A549 (cell line): ENCODE results near the gene CLEC2B. TPM values are rescaled to one million over a fixed set of nuclear protein-coding genes. Genes with fewer than 3 reads are reported as not detected.

ENCODE experiments used
- ATAC-seq, 2 experiments: fragments of 200-7000 bp in 1 of 2; fragments of >200 bp in 1 of 2; cut with Nextera tagmentation in 1 of 2; cut with Tn5 transposase in 1 of 2; 3 replicates each; pipeline versions ENCODE4 v1.8.0 to v1.9.1; 2018 to 2020; ENCODE audit warnings: mild to moderate bottlenecking in 1 of 2, moderate library complexity in 1 of 2
- CTCF ChIA-PET: fragments of 300-600 bp; sonication (Branson Sonifier 250); formaldehyde crosslinking; extraction: SDS; loops from one replicate; lab custom pipeline; 2021; ENCODE audit warnings: antibody characterized with exemption, inconsistent platforms; lab: Yijun Ruan, JAX
- POLR2A ChIA-PET: fragments of 350-600 bp; formaldehyde crosslinking; extraction: SDS; loops from one replicate; lab custom pipeline; 2021; ENCODE audit warnings: antibody characterized with exemption, inconsistent platforms; lab: Yijun Ruan, JAX
- DNase-seq, 2 experiments: peaks; one replicate each; pipeline versions ENCODE4 v3.0.0 to v3.0.0-alpha.2; 2011 to 2016; ENCODE audit warnings: low read depth in 1 of 2, low spot score in 1 of 2
- FAIRE-seq: peaks from 2 replicates; lab custom pipeline; 2011; peaks lifted over from hg19 to GRCh38; lab: Jason Lieb, UNC
- H3K27ac ChIP-seq, 2 experiments: fragments of >200 bp; sonication (Bioruptor Twin); formaldehyde crosslinking; 3 replicates each; pipeline ENCODE4 v1.5.1; 2016 to 2017
- H3K4me1 ChIP-seq: fragments of >200 bp; sonication (Bioruptor Twin); formaldehyde crosslinking; 3 replicates; pipeline ENCODE4 v1.6.1; 2016
- H3K4me2 ChIP-seq: fragments of >200 bp; sonication (Bioruptor Twin); formaldehyde crosslinking; 3 replicates; pipeline ENCODE4 v1.6.1; 2016
- H3K4me3 ChIP-seq: fragments of >200 bp; sonication (Bioruptor Twin); formaldehyde crosslinking; 3 replicates; pipeline ENCODE4 v1.5.1; 2016
- H3K9me3 ChIP-seq: fragments of >200 bp; sonication (Bioruptor Twin); formaldehyde crosslinking; 3 replicates; pipeline ENCODE4 v1.6.1; 2016
- BCL3 ChIP-seq: fragments of >200 bp; sonication (Bioruptor Twin); formaldehyde crosslinking; IDR thresholded peaks from 3 replicates; pipeline ENCODE4 v1.6.1; 2016
- CBX2 ChIP-seq: fragments of 200-600 bp; sonication (generic); IDR thresholded peaks from 2 replicates; pipeline ENCODE4 v1.6.1; 2016; ENCODE audit warnings: low read depth, mild to moderate bottlenecking, borderline replicate concordance
- CEBPB ChIP-seq, 2 experiments: fragments of >200 bp in 1 of 2; sonication (Bioruptor Twin) in 1 of 2; formaldehyde crosslinking in 1 of 2; IDR thresholded peaks; 2 replicates each; pipeline ENCODE4 v1.6.1; 2012 to 2016
- ELK1 ChIP-seq: fragments of 150-350 bp; IDR thresholded peaks from 2 replicates; pipeline ENCODE4 v1.6.1; 2014; ENCODE audit warnings: low read depth, mild to moderate bottlenecking, low read length
- FOSL2 ChIP-seq, 2 experiments: fragments of 450-650 bp in 1 of 2; fragments of >200 bp in 1 of 2; sonication (Bioruptor Twin) in 1 of 2; formaldehyde crosslinking; IDR thresholded peaks; 2 replicates each; pipeline versions ENCODE4 v1.5.0 to v1.6.1; 2016 to 2020; ENCODE audit warnings: mild to moderate bottlenecking in 1 of 2, moderate library complexity in 1 of 2
- HDAC2 ChIP-seq: fragments of 200-600 bp; sonication (generic); IDR thresholded peaks from 2 replicates; pipeline ENCODE4 v1.6.1; 2016
- HMGXB4 ChIP-seq: fragments of 250-450 bp; sonication (Bioruptor Pico); IDR thresholded peaks from 2 replicates; pipeline ENCODE4 v1.5.0; 2021; ENCODE audit warnings: mild to moderate bottlenecking, moderate library complexity, borderline replicate concordance
- HOXB13 ChIP-seq: fragments of 250-450 bp; sonication (Bioruptor Pico); IDR thresholded peaks from 2 replicates; pipeline ENCODE4 v1.5.0; 2020; ENCODE audit warnings: low read depth, mild to moderate bottlenecking, moderate library complexity
- KDM1A ChIP-seq: fragments of 200-600 bp; sonication (generic); IDR thresholded peaks from 2 replicates; pipeline ENCODE4 v1.6.1; 2016; ENCODE audit warnings: low read depth, mild to moderate bottlenecking
- MYC ChIP-seq: IDR thresholded peaks from 2 replicates; pipeline ENCODE4 v1.6.1; 2012; ENCODE audit warnings: mild to moderate bottlenecking, inconsistent platforms, low read length, improper control_type of control experiment, borderline replicate concordance
- RAD21 ChIP-seq, 2 experiments: fragments of >200 bp in 1 of 2; sonication (Bioruptor Twin) in 1 of 2; formaldehyde crosslinking in 1 of 2; IDR thresholded peaks in 1 of 2; conservative IDR thresholded peaks in 1 of 2; 2 replicates in 1 of 2; 3 replicates in 1 of 2; pipeline ENCODE4 v1.6.1; 2012 to 2018; ENCODE audit warnings: inconsistent platforms in 1 of 2
- RCOR1 ChIP-seq: fragments of 150-350 bp; IDR thresholded peaks from 2 replicates; pipeline ENCODE4 v1.6.1; 2014; ENCODE audit warnings: antibody characterized with exemption, low read length, low read depth
- RFX5 ChIP-seq: fragments of 450-650 bp; IDR thresholded peaks from 2 replicates; pipeline ENCODE4 v1.7.1; 2014; ENCODE audit warnings: antibody characterized with exemption, mild to moderate bottlenecking, moderate library complexity
- RNF2 ChIP-seq: fragments of 200-600 bp; sonication (generic); IDR thresholded peaks from 2 replicates; pipeline ENCODE4 v1.6.1; 2016; ENCODE audit warnings: low read depth, mild to moderate bottlenecking, antibody characterized with exemption, moderate library complexity, borderline replicate concordance
- ZC3H11A ChIP-seq: fragments of 450-650 bp; IDR thresholded peaks from 2 replicates; pipeline ENCODE4 v1.6.1; 2014; ENCODE audit warnings: antibody characterized with exemption, mild to moderate bottlenecking
- ZNF302 ChIP-seq: fragments of 250-450 bp; sonication (Bioruptor Pico); IDR thresholded peaks from 2 replicates; pipeline ENCODE4 v1.9.0; 2021; ENCODE audit warnings: inconsistent platforms, mild to moderate bottlenecking, moderate library complexity
- WGBS: methylation state at CpG from one replicate; pipeline ENCODE4 v1.1.6; 2017; ENCODE audit errors: missing lambda C conversion rate; 5-methylcytosine and 5-hydroxymethylcytosine counted together
- polyA plus RNA-seq, 4 experiments: library from polyadenylated mRNA; depleted of rRNA in 3 of 4; stranded (reverse); fragments of >200 nt; fragmentation: RNase III in 1 of 4; extraction: RNeasy Plus Mini Kit Qiagen cat#74134 plus additional on column Dnase treatment in 1 of 4; gene quantifications; 2 replicates in 3 of 4; 3 replicates in 1 of 4; pipeline ENCODE4 v1.2.3, GENCODE V29; 2011 to 2017
- TF ChIP-seq, protein P1 (sequence below): IDR thresholded peaks from 2 replicates; pipeline ENCODE4 v1.6.1; 2012
- TF ChIP-seq, protein P2 (sequence below): IDR thresholded peaks from 2 replicates; pipeline ENCODE4 v1.6.1; 2012; ENCODE audit warnings: low read depth, borderline replicate concordance

Gene CLEC2B
- polyA plus RNA-seq, 2 of the 4 experiments (the other 2 are of a cell fraction), result 0.30 to 2.1 TPM

DNA sequence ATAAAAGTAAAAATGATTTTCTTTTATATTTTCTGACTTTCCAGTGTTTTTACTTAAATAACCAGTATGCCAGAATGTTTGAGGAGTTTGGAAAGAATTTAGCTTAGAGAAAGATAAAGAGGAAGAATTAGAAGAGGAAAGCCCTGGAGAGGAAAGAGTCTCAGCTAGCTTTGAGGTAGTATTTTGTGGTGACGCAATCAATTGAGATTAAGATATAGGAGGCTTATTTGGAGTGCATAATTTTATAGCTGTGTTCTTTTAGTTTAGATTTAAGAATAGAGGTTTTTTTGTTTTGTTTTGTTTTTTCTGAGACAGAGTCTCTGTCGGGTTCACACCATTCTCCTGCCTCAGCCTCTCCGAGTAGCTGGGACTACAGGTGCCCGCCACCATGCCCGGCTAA is 18.1 kb downstream of the CLEC2B start:
- no peaks in the 10 kb centered on the region for H3K4me1 ChIP-seq
- TF ChIP-seq CEBPB (IDR thresholded peaks at IDR 0.05) (0 out of 4 replicates have a peak, but pooled peaks of 1 of the 2 experiments have one; percentile 11), MYC (no peak)
- no peaks in the 10 kb centered on the region for H3K9me3 ChIP-seq
- no peak for FAIRE-seq
- no peak overlapping the region for H3K27ac ChIP-seq
- H3K4me2 ChIP-seq, result no peak overlapping the region
- no peak for ATAC-seq
- CTCF ChIA-PET, result no interaction called here
- DNase-seq, result no peak
- 80% methylated on average over 5 of the region's 5 CpGs for WGBS
- POLR2A ChIA-PET, result no interaction called here
- H3K4me3 ChIP-seq, result no peak overlapping the region

DNA sequence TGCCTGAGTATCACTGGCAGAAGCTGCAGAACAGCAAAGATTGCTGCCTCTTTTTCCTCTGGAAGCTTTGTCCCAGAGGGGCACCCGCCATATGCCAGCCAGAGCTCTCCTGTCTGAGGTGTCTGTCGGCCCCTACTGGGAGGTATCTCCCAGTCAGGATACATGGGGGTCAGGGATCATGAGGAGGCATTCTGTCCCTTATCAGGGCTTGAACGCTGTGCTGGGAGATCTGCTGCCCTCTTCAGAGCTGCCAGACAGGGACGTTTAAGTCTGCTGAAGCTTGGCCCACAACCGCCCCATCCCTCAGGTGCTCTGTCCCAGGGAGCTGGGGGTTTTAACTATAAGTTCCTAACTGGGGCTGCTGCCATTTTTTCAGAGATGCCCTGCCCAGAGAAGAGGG is 20.3 kb downstream of the CLEC2B start:
- 38% methylated on average over 5 of the region's 5 CpGs for WGBS
- Histone ChIP-seq H3K9me3 (no peaks in the 10 kb centered on the region), H3K27ac (no peak overlapping the region), H3K4me2 (no peak overlapping the region), H3K4me1 (no peaks in the 10 kb centered on the region), H3K4me3 (no peak overlapping the region)
- no peak for FAIRE-seq
- TF ChIP-seq HOXB13 (CRISPR knock-in tag) (no peak), ZNF302 (CRISPR knock-in tag) (no peak), HDAC2 (no peak), KDM1A (no peak), RAD21 (conservative IDR thresholded peaks at IDR 0.05 in 1 of 2, IDR thresholded peaks at IDR 0.05 in 1 of 2) (no peak), CBX2 (no peak), HMGXB4 (CRISPR knock-in tag) (no peak), BCL3 (no peak), RNF2 (no peak), FOSL2 (IDR thresholded peaks at IDR 0.05) (no peak), FOSL2 (CRISPR knock-in tag; IDR thresholded peaks at IDR 0.05) (no peak), ZC3H11A (no peak), RFX5 (no peak), RCOR1 (no peak), ELK1 (no peak)
- TF ChIP-seq, protein P1, sequence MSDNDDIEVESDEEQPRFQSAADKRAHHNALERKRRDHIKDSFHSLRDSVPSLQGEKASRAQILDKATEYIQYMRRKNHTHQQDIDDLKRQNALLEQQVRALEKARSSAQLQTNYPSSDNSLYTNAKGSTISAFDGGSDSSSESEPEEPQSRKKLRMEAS, result no peak
- TF ChIP-seq, protein P2, sequence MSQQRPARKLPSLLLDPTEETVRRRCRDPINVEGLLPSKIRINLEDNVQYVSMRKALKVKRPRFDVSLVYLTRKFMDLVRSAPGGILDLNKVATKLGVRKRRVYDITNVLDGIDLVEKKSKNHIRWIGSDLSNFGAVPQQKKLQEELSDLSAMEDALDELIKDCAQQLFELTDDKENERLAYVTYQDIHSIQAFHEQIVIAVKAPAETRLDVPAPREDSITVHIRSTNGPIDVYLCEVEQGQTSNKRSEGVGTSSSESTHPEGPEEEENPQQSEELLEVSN, result no peak
- no peak for ATAC-seq
- CTCF ChIA-PET, result interaction anchor here (1.1 kb wide), 2 partner anchors 16 to 100 kb away, joined by 3 read pairs; no protein-coding TSS in a partner anchor
- POLR2A ChIA-PET, result no interaction called here
- DNase-seq, result no peak
